LNCaP clone FGC (cell line): ENCODE results near the gene ALDH5A1.

Experiments used
- DNase-seq: peaks from one replicate; pipeline ENCODE4 v3.0.0-alpha.2; 2011; ENCODE audit warnings: low read depth
- H3K4me3 ChIP-seq: 2 replicates; pipeline ENCODE4 v1.5.1; 2011; ENCODE audit warnings: mild to moderate bottlenecking, low read depth, low read length, control low read depth
- CTCF ChIP-seq: IDR thresholded peaks from 2 replicates; pipeline ENCODE4 v1.5.1; 2012; ENCODE audit warnings: mild to moderate bottlenecking; ENCODE audit not compliant: control insufficient read depth, insufficient read depth; ENCODE audit errors: extremely low read depth

Gene ALDH5A1

GRCh38 chr6:24453921-24454320 is 40.8 kb upstream of the ALDH5A1 start:
- DNase-seq, result no peak
- H3K4me3 ChIP-seq, result no peak overlapping the region
- no peak for TF ChIP-seq CTCF

- no peak for DNase-seq
- no peak overlapping the region for H3K4me3 ChIP-seq
- no peak for TF ChIP-seq CTCF
These were observed 40.3 kb upstream of the ALDH5A1 start for GRCh38 chr6:24454452-24454851.

DNA sequence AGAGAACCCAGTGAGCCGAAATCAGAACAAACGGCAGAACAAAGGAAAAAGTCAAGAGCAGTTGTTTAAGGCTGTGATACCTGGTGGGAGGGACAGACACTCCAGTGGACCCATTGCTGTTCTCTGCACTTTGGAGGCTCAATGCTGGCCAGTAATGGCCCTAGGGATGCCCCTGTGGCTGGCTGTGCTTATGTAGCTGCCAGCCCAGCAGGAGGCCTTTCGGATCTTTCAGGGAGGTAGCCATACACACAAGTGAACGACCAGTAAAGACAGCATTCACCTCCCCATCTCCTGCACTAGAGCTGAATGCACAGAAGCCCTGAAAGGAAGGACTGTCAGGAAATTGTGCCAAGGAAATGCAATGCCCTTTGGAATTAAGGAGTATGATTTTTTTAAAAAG is 39.7 kb upstream of the ALDH5A1 start:
- no peak overlapping the region for H3K4me3 ChIP-seq
- no peak for TF ChIP-seq CTCF
- DNase-seq, result no peak

GRCh38 chr6:24458134-24458533 is 36.6 kb upstream of the ALDH5A1 start:
- H3K4me3 ChIP-seq, result no peak overlapping the region
- no peak for TF ChIP-seq CTCF
- DNase-seq, result no peak

- no peak overlapping the region for H3K4me3 ChIP-seq
- TF ChIP-seq CTCF, result no peak
- no peak for DNase-seq
These were observed 35.8 kb upstream of the ALDH5A1 start for GRCh38 chr6:24458941-24459340.

DNA sequence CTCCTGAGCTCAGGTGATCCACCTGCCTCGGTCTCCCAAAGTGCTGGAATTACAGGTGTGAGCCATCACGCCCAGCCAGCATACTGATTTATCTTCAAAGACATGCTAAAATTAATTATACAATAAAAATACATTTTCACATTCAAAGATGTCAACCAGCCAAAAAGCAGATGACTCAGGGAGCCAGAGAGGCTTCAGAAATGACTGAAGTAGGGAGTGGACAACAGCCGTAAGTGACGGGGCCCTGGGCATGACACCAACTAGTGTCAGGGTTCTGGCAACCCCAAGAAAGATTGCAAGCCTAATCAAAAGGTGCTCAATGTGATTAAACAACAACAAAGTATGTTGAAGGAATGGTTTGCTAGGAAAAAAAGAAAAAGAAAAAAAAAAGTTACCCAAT is 33.8 kb upstream of the ALDH5A1 start:
- TF ChIP-seq CTCF, result no peak
- no peak for DNase-seq
- no peak overlapping the region for H3K4me3 ChIP-seq

- no peak for TF ChIP-seq CTCF
- H3K4me3 ChIP-seq, result no peak overlapping the region
- no peak for DNase-seq
These were observed 30.3 kb upstream of the ALDH5A1 start for GRCh38 chr6:24464253-24465038.
